ENCODE results near the gene PAN3.

Gene PAN3

GRCh38 chr13:28313579-28313978 lies 175.2 kb downstream of the PAN3 start:
- no peak for DNase-seq (ENCODE audit: low spot score)

DNA sequence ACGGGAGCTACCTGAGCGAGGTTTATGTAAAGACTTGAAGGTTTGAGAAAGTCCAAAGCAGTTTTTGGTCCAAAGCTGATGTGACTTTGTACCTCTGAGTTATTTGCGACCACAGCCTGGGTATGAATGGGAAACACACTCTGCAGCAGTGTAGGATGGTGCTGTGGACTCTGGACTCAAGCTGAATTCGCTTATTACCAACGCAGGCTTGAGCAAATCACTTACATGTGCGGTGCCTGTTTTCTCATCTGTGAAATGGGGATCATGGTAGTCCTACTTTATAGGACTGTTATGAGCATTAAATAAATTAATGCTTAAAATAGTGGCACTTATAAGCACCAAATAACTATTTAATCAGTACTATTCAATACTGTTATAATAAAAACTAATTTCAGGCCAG lies 176.5 kb downstream of the PAN3 start:
- no peak for DNase-seq (ENCODE audit: low spot score)

DNA sequence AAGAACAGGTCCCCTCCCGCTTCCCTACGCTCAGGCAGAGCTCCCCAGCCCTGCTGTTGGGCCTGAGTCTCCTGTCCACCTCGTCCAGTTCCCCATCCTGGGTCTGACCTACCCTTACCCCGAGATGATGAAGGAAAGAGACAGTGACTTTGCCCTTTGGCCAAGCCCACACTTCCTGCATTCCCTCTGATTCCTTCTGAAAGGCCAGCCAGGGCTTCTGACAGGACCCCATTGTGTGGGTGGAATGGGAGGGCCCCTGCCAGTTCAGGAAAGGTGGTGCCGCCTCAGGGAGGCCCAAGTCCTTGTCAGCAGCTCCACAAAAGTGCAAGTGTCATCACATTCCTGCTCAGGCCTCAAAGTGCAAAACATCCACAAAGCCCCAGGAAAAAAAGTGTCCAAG lies 177.8 kb downstream of the PAN3 start:
- no peak for DNase-seq (ENCODE audit: low spot score)

DNA sequence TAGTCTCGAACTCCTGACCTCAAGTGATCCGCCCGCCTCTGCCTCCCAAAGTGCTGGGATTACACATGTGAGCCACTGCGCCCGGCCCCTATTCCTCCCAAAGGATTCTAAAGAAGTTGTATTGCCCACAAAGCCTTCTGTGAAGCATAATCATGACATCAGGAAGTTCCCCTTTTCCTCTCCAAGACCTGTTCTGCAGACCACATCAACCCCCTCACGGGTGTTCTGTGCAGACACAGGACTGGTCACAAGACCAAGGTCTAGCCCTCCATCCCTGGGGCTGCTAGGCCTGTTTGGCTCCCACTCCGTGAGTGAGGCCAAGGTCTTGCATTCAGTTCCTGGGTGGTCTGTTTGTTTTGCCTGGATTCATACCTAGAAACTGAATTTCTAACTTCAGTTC lies 178.5 kb downstream of the PAN3 start:
- no peak for DNase-seq (ENCODE audit: low spot score)

DNA sequence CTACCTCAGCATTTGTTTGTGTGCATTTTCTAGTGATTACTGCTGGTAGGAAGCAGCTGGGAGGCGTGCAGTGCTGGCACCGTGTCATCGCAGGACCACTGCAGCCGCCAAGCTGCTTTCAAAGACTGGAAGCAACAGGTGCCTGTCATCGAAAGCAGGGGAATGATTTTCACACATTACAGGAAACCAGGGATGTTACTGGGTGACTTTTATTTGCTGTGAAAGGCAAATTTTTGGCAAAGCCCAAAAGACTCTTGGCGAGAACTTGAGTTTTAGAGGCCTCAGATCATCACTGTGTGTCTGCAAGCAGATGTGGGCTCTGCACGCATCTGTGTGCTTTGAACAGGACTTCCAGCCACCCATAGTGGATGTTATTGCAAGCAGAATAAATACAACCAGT lies 180.2 kb downstream of the PAN3 start:
- DNase-seq (ENCODE audit: low spot score): no peak

DNA sequence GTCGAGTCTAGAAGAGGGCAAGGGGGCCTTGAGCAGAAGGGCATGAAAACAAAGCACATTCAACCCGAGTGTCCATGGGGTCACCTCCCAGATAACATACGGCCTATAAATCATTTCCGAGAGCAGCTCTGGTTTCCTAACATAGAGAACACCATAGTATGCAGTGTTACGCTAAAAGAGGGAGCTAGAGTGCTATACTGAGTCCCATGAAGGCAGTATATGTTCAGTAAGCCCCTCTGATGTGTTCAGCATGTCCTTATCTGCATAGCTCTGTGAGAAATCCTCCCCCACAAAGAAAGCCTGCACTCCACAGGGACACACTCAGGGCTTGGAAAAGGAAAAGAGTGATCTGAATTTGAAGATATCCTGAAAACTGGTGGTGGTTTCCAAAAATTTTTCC lies 181.2 kb downstream of the PAN3 start:
- no peak for DNase-seq (ENCODE audit: low spot score)

DNA sequence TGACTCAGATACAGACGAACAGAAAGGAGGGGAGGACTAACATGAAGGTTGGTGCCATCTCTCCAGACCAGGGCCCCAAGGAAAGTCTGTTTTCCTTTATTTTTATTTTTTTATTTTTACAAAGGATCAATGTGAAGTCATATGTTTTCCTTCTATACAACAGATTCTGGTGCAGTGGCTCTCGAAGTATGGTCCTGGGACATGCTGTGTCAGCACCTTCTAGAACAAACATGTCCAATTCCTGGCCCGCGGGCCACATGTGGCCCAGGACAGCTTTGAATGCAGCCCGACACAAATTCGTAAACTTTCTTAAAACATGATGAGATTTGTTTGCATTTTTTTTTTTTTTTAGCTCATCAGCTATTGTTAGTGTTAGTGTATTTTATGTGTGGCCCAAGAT lies 181.9 kb downstream of the PAN3 start:
- no peak for DNase-seq (ENCODE audit: low spot score)

GRCh38 chr13:28320884-28321574 lies 182.7 kb downstream of the PAN3 start:
- no peak for DNase-seq (ENCODE audit: low spot score)

GRCh38 chr13:28321756-28322155 lies 183.4 kb downstream of the PAN3 start:
- DNase-seq (ENCODE audit: low spot score): no peak

DNA sequence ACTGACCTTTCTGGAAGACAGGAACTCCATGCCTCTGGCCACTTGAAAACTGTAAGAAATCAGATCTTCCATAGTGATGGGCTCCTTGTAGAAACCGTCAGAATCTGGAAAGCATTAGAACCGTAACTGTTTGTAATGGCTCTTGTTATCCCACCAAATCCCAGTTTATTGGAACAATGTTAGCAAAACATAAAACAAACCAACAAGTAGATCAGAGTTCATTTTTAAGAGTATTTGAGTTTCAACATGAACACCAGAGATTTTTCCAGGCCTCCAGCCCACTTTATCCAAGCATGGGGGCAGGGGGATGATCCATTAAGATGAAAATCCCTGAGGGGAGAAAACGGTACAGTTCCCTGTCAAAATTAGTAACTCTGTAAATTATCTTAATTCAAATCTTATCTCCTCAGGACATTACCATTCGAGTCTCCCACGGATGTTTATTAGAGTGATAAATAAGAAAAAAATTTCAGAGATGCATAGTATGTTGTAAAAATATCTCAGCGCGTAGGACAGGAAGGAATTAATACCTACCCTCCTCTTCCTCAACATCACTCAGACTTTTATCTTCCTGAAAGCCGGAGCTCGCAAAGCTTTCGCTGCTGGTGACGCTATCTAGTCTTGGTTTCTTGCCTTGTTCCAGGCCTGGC lies 184.0 kb downstream of the PAN3 start:
- DNase-seq (ENCODE audit: low spot score): no peak

DNA sequence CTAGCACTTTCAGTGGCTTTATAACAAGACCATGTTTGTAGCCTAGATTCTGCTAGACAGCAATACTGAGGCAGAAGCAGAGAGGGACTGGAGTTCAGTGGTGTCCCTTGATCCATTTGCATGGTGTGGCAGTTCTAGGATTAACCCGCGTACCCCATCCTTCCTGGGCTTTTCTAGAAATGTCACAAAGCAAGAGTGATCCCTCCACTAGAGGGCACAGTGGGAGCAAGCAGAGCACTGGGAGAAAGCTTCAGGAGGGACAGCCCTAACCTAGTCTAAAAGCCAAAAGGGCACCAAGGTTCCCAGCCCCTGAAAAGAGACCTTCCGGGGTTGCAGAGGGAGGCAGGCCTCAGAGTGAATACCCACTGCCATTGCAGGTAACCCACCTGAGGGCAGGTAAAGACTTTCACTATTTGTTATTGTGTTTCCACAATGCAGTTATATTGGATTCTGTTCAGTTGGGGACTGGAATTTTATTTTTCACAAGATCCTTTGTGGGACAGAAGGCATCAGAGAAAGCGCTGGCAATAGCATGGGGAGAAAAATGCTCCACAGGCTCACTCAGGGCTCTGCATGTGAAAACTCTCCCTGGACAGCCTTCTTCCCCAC lies 185.9 kb downstream of the PAN3 start:
- DNase-seq (ENCODE audit: low spot score): peak; percentile 79

DNA sequence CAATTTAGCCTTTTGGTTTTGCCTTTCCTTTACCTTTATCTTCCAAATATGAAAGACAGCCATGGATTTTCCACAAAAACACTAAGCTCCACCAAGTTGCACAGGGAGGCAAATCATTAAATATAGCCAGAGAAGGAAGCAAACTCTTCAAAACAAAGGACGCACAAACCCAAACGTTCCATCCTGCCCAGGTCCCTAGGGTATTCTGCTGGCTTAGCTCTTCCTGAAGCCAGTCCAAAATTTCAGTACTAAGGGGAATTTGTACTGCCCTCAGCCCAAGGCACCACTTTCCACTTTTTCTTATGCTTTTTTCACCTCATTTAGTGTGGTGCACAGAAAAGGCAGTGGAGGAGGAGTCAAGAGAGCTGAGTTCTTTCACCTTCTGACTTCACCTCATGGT lies 186.7 kb downstream of the PAN3 start:
- no peak for DNase-seq (ENCODE audit: low spot score)

DNA sequence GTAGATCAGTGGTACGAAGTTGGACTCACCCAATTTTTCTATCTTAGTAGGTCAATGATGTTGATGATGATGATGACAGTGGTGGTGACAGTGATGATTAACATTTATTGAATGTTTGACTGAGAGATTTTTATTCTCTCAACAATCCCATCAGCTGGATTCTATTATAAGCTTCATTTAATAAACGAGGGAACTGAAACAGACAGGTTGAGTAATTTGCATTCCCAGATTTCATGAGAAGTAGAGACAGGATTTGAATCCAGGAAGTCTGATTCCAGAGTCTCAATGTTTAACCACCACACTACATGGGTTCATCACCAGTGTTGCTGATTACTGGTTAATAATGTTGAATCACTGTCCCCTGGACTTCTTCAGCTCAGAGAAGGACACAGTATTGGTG lies 187.7 kb downstream of the PAN3 start:
- no peak for DNase-seq (ENCODE audit: low spot score)

GRCh38 chr13:28327373-28328270 lies 189.3 kb downstream of the PAN3 start:
- DNase-seq (ENCODE audit: low spot score): no peak

DNA sequence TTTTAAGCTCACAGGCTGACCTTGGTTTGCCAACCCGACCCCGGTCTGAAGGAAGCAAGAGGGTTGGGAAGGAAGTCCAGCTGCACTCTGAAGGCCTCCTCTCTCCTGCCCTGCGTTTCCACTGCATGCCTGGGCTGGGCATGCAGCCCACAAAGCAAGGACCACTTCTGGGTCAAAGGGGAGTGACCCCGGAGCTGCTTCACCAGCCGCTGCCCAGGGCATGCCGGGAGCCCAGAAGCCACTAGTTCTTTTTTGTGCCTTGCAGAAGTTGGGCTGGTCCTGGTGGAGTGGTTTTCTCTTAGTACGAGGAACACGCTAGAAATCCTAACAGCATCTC lies 189.9 kb downstream of the PAN3 start:
- no peak for DNase-seq (ENCODE audit: low spot score)

GRCh38 chr13:28329395-28330158 lies 191.2 kb downstream of the PAN3 start:
- DNase-seq (ENCODE audit: low spot score): peak; percentile 22

- DNase-seq (ENCODE audit: low spot score): no peak
Measured at GRCh38 chr13:28333204-28333881, 195.0 kb downstream of the PAN3 start.

DNA sequence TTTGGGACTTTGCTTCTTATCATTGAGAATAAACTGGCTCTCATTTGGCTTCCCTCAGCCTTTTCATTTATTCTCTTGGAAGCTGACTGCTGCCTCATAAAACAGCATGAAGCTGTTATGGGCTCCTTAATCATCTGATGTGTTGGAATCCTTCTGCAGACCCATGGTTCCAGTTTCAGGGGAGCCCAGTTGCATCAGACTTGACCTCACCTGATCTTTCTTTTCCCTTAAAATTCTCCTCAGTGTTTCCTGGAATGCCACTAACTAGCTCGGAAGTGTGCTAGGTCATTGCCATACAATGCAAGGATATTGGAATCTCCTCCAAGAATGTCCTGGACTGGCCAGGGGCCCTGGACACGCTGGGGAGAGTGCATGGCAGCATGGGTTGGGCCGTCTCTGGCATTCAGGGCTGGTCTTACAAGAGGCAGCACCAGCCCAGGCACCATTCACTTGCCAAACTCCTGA lies 197.9 kb downstream of the PAN3 start:
- no peak for DNase-seq (ENCODE audit: low spot score)

DNA sequence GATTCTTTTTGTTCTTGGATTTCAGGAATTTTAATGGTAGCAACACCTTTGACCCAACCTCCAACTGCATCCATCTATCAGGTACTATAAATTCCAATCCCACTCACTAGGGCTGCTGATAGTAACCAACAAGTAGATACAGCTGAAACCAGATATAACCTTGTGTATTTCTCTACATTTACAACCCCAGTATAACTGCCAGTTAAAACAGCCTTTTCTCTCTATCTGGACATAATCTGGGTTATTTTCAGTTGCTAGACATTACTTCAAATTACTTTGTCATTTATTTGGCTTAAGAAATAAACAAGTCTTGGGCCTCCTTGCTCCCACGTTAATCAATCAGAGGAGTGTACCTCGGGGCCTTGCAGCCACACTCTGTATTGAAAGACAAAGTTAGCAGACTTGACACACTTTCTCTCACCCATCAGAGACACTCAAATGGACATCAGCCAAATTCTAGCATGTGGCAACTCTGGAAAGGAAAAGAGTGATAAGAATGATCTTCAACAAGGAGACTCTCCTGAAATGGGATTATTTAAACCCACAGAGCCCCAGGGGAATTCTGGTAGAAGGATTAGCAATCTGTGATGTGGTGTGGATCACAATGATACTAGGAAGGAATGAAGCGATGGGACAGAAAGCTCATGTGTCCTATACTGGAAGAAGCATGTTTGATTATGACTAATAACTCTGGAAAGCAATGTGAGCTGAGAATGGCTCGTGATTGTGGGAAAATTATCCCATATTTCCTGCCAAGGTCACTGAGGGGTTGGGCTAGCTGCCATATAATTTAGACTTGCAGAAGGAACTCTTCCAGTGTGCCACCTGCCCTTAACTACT lies 199.0 kb downstream of the PAN3 start:
- no peak for DNase-seq (ENCODE audit: low spot score)

GRCh38 chr13:28338006-28338574 lies 199.7 kb downstream of the PAN3 start:
- no peak for DNase-seq (ENCODE audit: low spot score)

All from pons (tissue), 1 donor.